Tibial nerve (tissue), 4 donors: ENCODE data around the gene TMEM239. TPM values are rescaled to one million over a fixed set of nuclear protein-coding genes. Genes with fewer than 3 reads are reported as not detected.

Experiments used
- DNase-seq, 2 donors: peaks; one replicate each; pipeline ENCODE4 v3.0.0-alpha.2; 2019; ENCODE audit warnings: low spot score in 2 of 2
- H3K27ac ChIP-seq, 4 donors: fragments of 200-600 bp; sonication (generic) in 3 of 4; one replicate each; pipeline ENCODE4 v1.5.1; 2017 to 2019; ENCODE audit warnings: mild to moderate bottlenecking in 1 of 4
- H3K27me3 ChIP-seq, 2 donors: fragments of 200-600 bp; sonication (generic) in 1 of 2; one replicate each; pipeline versions ENCODE4 v1.5.1 to v1.6.0; 2017 to 2019
- H3K36me3 ChIP-seq, 3 donors: fragments of 200-600 bp; sonication (generic); one replicate each; pipeline ENCODE4 v1.5.1; 2018 to 2019
- H3K4me1 ChIP-seq, 4 donors: fragments of 200-600 bp; sonication (generic) in 3 of 4; one replicate each; pipeline ENCODE4 v1.5.1; 2017 to 2019
- H3K4me3 ChIP-seq, 4 donors: fragments of 200-600 bp; sonication (generic) in 3 of 4; one replicate each; pipeline ENCODE4 v1.5.1; 2017 to 2019; ENCODE audit warnings: mild to moderate bottlenecking in 1 of 4, moderate library complexity in 1 of 4
- H3K9me3 ChIP-seq, 4 donors: fragments of 200-600 bp; sonication (generic) in 3 of 4; one replicate each; pipeline ENCODE4 v1.5.1; 2017 to 2019
- EP300 ChIP-seq, 2 donors: sonication (generic); formaldehyde crosslinking; IDR thresholded peaks; one replicate each; pipeline ENCODE4 v1.6.1; 2017; ENCODE audit warnings: antibody characterized with exemption in 2 of 2, mild to moderate bottlenecking in 1 of 2
- POLR2A ChIP-seq, 2 donors: fragments of 450-650 bp; IDR thresholded peaks; one replicate each; pipeline ENCODE4 v1.6.1; 2017; ENCODE audit warnings: antibody characterized with exemption in 2 of 2, mild to moderate bottlenecking in 2 of 2, moderate library complexity in 2 of 2
- WGBS, 2 donors: methylation state at CpG; one replicate each; pipeline ENCODE4 v1.1.5; 2018; 5-methylcytosine and 5-hydroxymethylcytosine counted together
- total RNA-seq, 4 donors: library from RNA; depleted of rRNA; stranded (reverse); fragments of >200 nt; gene quantifications; one replicate each; pipeline ENCODE4 v1.1.0, GENCODE V29; 2016
- TF ChIP-seq, protein P1 (sequence below), 5 experiments: fragments of 200-600 bp in 3 of 5; fragments of 450-650 bp in 2 of 5; sonication (generic) in 3 of 5; IDR thresholded peaks; one replicate each; pipeline ENCODE4 v1.5.1; 2016 to 2019; ENCODE audit warnings: antibody characterized with exemption in 5 of 5, mild to moderate bottlenecking in 3 of 5, moderate library complexity in 2 of 5

The TMEM239 gene
- total RNA-seq, 4 donors from 2014 or later, result not detected

DNA sequence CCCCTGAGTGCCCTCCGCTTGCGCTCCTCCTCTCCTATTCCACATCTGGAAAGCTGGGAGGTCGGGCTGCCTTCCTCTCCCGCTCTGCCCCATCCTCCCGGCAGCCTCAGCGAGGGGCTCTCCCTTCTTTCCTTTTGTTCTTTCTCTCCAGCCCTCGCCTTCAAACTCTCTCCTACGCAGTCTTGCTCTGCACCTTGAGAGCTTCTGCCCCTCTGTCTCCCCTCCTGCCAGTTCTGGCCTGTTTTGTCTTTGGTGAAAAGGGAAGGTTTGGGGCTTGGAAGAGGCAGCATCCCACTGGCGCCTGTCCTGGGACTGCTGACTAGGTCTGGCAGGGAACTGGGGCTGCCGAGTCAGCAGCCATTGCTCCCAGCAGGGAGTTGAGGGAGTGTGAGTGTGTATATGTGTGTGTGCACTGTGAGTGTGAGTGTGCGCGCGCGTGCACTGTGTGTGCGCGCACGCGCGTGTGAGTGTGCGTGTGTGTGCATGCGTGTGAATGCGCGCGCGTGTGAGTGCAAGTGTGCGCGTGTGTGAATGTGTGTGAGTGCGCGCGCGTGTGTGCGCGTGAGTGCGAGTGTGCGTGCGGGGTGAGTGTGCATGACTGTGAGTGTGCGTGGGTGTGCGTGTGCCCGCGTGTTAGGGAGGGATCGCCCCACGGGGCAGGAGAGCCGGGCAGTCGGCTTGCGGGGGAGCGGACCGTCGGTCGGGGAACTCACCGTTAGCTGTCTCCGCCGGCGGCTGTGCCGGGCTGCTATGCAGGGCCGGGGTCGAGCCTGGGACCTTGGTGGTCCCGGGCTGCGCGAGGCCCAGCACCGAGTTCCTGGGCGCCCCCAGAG is 16.3 kb upstream of the TMEM239 start:
- no peak for DNase-seq
- 1% methylated on average over 48 to 57 of the region's 61 CpGs for WGBS, 2 donors
- Histone ChIP-seq H3K27me3 (peaks cover 0 to 73% of the 10 kb centered on the region in 2 donors), H3K36me3 (no peaks in the 10 kb centered on the region), H3K27ac (no peak overlapping the region), H3K4me1 (peaks cover 0 to 31% (median 5%) of the 10 kb centered on the region in 4 donors), H3K4me3 (peak overlapping the region in 2 of 4 donors; percentile 8 to 36), H3K9me3 (no peaks in the 10 kb centered on the region)
- TF ChIP-seq POLR2A (IDR thresholded peaks at IDR 0.05), result no peak

DNA sequence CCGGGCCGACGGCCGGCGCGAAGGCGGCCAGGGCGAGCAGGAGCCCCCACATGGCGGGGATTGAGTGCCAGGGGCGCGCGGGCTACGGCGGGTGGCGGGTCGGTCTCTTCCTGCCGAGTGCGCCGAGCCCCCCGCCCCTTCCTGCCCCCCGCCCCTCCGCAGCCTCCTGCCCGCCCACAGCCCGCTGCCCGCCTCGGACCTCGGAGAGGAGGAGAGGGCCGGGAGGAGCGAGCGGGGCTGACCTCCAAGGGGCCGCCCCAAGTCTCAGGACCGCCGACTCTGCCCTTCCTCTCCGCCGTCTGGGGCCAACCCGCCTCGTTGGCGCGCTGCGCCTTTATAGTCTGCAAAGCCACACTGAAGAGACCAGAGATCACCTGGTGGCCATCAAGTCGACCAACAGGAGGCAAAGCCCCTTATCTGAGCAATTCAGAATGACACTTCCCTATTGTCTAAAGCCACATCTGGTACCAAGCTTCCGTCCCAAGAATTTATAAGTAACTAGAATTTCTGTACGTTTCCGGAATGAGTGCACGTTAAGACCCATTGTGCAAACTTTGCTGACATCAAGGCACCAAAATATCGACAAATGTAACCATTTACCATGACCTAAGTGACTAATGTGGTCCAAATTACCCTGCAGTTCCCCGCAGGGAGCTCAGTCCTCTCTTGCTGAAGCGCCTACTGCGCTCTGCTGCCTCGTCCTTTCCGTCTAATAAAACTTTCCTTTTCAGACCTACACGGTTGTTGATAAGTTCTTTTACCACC is 15.5 kb upstream of the TMEM239 start, which contains the start of gene CPXM1:
CPXM1 (minus strand) TSS at position 107 of the 765 bp plus-strand sequence; CDS start at position 52, 55 bp downstream.
- TF ChIP-seq, protein P1, sequence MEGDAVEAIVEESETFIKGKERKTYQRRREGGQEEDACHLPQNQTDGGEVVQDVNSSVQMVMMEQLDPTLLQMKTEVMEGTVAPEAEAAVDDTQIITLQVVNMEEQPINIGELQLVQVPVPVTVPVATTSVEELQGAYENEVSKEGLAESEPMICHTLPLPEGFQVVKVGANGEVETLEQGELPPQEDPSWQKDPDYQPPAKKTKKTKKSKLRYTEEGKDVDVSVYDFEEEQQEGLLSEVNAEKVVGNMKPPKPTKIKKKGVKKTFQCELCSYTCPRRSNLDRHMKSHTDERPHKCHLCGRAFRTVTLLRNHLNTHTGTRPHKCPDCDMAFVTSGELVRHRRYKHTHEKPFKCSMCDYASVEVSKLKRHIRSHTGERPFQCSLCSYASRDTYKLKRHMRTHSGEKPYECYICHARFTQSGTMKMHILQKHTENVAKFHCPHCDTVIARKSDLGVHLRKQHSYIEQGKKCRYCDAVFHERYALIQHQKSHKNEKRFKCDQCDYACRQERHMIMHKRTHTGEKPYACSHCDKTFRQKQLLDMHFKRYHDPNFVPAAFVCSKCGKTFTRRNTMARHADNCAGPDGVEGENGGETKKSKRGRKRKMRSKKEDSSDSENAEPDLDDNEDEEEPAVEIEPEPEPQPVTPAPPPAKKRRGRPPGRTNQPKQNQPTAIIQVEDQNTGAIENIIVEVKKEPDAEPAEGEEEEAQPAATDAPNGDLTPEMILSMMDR (IDR thresholded peaks at IDR 0.05), result no peak
- TF ChIP-seq EP300 (IDR thresholded peaks at IDR 0.05) (no peak), POLR2A (IDR thresholded peaks at IDR 0.05) (no peak)
- Histone ChIP-seq H3K9me3 (no peaks in the 10 kb centered on the region), H3K36me3 (no peaks in the 10 kb centered on the region), H3K27ac (no peak within 1 kb of the TSS), H3K27me3 (peaks cover 0 to 81% of the 10 kb centered on the region in 2 donors), H3K4me3 (peak within 1 kb of the TSS in 3 of 4 donors; percentile 8 to 36 (median 15)), H3K4me1 (peaks cover 0 to 39% (median 5%) of the 10 kb centered on the region in 4 donors)
- DNase-seq, result no peak
- WGBS, 2 donors, result 4 to 7% methylated on average over 17 to 24 of the region's 52 CpGs

DNA sequence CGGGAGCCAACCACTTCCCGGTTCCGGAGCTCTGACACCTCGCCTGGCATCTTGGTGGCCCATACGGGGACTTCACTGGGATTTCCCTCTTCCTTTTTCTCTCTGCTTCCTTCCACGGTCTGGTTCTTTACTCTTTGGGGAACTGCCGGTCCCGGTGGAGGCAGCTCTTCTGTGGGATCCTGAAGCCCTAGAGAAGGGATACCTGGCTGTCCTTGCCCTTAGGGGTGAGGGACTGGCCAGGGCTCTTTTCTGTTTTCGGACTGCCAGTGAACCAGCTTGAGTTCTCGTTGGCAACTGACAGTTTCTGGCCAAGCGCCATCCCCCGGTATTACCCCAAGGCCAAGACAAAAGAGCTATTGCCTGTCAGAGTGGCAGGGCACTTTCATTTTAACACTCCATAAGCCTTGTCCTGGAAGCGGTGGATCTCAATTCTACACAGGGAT is 14.9 kb upstream of the TMEM239 start:
- Histone ChIP-seq H3K4me3 (no peak overlapping the region), H3K4me1 (peaks cover 0 to 39% (median 5%) of the 10 kb centered on the region in 4 donors), H3K27me3 (peaks cover 0 to 87% of the 10 kb centered on the region in 2 donors), H3K9me3 (no peaks in the 10 kb centered on the region), H3K27ac (no peak overlapping the region), H3K36me3 (no peaks in the 10 kb centered on the region)
- 14 to 22% methylated on average over 13 of the region's 13 CpGs for WGBS, 2 donors
- no peak for DNase-seq
- TF ChIP-seq POLR2A (IDR thresholded peaks at IDR 0.05), result no peak
- no peak for TF ChIP-seq EP300 (IDR thresholded peaks at IDR 0.05)
- TF ChIP-seq, protein P1 (IDR thresholded peaks at IDR 0.05), result no peak

DNA sequence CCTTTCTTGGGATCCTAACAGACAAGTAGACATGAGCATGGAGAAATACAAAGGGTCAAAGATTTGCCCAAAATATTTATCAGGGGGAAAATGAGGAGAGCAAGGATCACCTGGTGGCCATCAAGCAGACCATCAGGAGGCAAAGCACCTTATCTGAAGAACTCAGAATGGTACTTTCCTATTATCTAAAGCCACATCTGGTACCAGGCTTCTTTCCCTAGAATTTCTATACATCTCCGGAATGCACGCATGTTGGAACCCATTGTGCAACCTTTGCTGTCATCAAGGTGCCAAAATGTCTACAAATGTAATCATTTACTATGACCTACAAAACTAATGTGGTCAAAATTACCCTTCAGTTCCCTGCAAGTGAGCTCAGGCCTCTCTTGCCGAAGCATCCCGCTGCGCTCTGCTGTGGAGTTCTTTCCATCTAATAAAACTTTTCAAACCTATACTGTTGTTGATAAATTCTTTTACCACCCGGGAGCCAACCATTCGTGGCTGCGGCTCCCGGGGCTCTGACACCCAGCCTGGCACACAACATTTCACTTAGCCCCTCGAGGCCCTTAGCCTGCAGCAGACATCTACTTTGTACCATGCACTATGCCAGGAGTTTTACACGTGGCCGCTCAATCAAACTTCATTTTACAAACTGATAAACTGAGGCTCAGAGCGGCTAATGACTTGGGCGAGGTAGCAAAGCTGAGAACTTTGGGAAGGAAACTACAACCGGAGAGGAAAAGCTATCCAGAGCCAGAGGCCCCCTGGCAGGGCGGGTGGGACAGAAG is 11.9 kb upstream of the TMEM239 start:
- Histone ChIP-seq H3K27me3 (peaks cover 0 to 96% of the 10 kb centered on the region in 2 donors), H3K9me3 (no peaks in the 10 kb centered on the region), H3K4me1 (peaks cover 0 to 37% (median 5%) of the 10 kb centered on the region in 4 donors), H3K36me3 (no peaks in the 10 kb centered on the region), H3K4me3 (no peak overlapping the region), H3K27ac (no peak overlapping the region)
- 47 to 54% methylated on average over 16 of the region's 16 CpGs for WGBS, 2 donors
- no peak for DNase-seq
- TF ChIP-seq, protein P1 (IDR thresholded peaks at IDR 0.05), result no peak
- TF ChIP-seq POLR2A (IDR thresholded peaks at IDR 0.05), result no peak
- TF ChIP-seq EP300 (IDR thresholded peaks at IDR 0.05), result no peak
